Adrenal gland (tissue), 5 donors: ENCODE data around the gene MAML3.

Experiments
- POLR2A ChIP-seq, 2 donors: fragments of 450-650 bp; IDR thresholded peaks; one replicate each; pipeline ENCODE4 v1.6.1; 2017; ENCODE audit warnings: antibody characterized with exemption in 2 of 2, mild to moderate bottlenecking in 2 of 2, moderate library complexity in 1 of 2
- TF ChIP-seq, protein P1 (sequence below), 6 experiments: fragments of 450-650 bp in 4 of 6; fragments of 200-600 bp in 2 of 6; sonication (generic) in 1 of 6; IDR thresholded peaks; 1 replicate in 5 of 6; 2 replicates in 1 of 6; pipeline versions ENCODE4 v1.5.1 to v1.8.0; 2016 to 2021; ENCODE audit warnings: antibody characterized with exemption in 6 of 6, mild to moderate bottlenecking in 2 of 6, moderate library complexity in 1 of 6
- donor health status: DM: no; HTN: no; CAD: no.

- TF ChIP-seq, protein P1, sequence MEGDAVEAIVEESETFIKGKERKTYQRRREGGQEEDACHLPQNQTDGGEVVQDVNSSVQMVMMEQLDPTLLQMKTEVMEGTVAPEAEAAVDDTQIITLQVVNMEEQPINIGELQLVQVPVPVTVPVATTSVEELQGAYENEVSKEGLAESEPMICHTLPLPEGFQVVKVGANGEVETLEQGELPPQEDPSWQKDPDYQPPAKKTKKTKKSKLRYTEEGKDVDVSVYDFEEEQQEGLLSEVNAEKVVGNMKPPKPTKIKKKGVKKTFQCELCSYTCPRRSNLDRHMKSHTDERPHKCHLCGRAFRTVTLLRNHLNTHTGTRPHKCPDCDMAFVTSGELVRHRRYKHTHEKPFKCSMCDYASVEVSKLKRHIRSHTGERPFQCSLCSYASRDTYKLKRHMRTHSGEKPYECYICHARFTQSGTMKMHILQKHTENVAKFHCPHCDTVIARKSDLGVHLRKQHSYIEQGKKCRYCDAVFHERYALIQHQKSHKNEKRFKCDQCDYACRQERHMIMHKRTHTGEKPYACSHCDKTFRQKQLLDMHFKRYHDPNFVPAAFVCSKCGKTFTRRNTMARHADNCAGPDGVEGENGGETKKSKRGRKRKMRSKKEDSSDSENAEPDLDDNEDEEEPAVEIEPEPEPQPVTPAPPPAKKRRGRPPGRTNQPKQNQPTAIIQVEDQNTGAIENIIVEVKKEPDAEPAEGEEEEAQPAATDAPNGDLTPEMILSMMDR (IDR thresholded peaks at IDR 0.05) = peak in 3 of 6 experiments; percentile 20 to 40 (median 25)
- no peak for TF ChIP-seq POLR2A (IDR thresholded peaks at IDR 0.05)
These were observed 55.4 kb downstream of the MAML3 start for GRCh38 chr4:140098455-140099160.
